Kidney epithelial cell (primary cell): ENCODE data around the gene CDH23. TPM values are rescaled to one million over a fixed set of nuclear protein-coding genes. Genes with fewer than 3 reads are reported as not detected.

Source experiments
- DNase-seq: peaks from one replicate; pipeline ENCODE4 v3.0.0-alpha.2; 2010; ENCODE audit warnings: low read depth
- H3K27me3 ChIP-seq: 2 replicates; pipeline ENCODE4 v1.6.0; 2011; ENCODE audit warnings: low read length; ENCODE audit not compliant: control insufficient read depth, insufficient read depth
- H3K36me3 ChIP-seq: 2 replicates; pipeline ENCODE4 v1.5.1; 2011; ENCODE audit warnings: low read length; ENCODE audit not compliant: control insufficient read depth, insufficient read depth
- H3K4me3 ChIP-seq: 2 replicates; pipeline ENCODE4 v1.5.1; 2011; ENCODE audit warnings: low read depth, mild to moderate bottlenecking, control low read depth, low read length
- CTCF ChIP-seq: IDR thresholded peaks from 2 replicates; pipeline ENCODE4 v1.5.1; 2011; ENCODE audit warnings: mild to moderate bottlenecking, moderate library complexity, low read length, control low read depth, inconsistent platforms; ENCODE audit not compliant: insufficient read depth, poor library complexity, severe bottlenecking
- total RNA-seq: library from RNA; depleted of rRNA; stranded (reverse); fragments of >200 nt; gene quantifications from 2 replicates; pipeline ENCODE4 v1.2.3, GENCODE V29; 2015

CDH23 gene
- total RNA-seq, 1 donor from 2014 or later: 0.04 TPM

- DNase-seq: no peak
- Histone ChIP-seq H3K4me3 (no peak overlapping the region), H3K36me3 (no peaks in the 10 kb centered on the region), H3K27me3 (peaks cover 20% of the 10 kb centered on the region)
- TF ChIP-seq CTCF: no peak
Observed at GRCh38 chr10:71436268-71437125, 39.8 kb downstream of the CDH23 start.

GRCh38 chr10:71437537-71438092 lies 40.9 kb downstream of the CDH23 start:
- DNase-seq: no peak
- H3K4me3 ChIP-seq: no peak overlapping the region

GRCh38 chr10:71438761-71439160 lies 42.0 kb downstream of the CDH23 start:
- Histone ChIP-seq H3K27me3 (peaks cover 12% of the 10 kb centered on the region), H3K4me3 (no peak overlapping the region), H3K36me3 (no peaks in the 10 kb centered on the region)
- TF ChIP-seq CTCF: no peak
- DNase-seq: no peak

More at GRCh38 chr10:71437537-71438092, 40.9 kb downstream of the CDH23 start:
- Histone ChIP-seq H3K36me3 (no peaks in the 10 kb centered on the region), H3K27me3 (peaks cover 14% of the 10 kb centered on the region)
- no peak for TF ChIP-seq CTCF

GRCh38 chr10:71439670-71440425 lies 43.1 kb downstream of the CDH23 start:
- no peak for TF ChIP-seq CTCF
- Histone ChIP-seq H3K36me3 (no peaks in the 10 kb centered on the region), H3K27me3 (peaks cover 14% of the 10 kb centered on the region), H3K4me3 (no peak overlapping the region)
- DNase-seq: no peak

- H3K27me3 ChIP-seq: peaks cover 18% of the 10 kb centered on the region
- no peak for DNase-seq
- no peak for TF ChIP-seq CTCF
- H3K4me3 ChIP-seq: no peak overlapping the region
- no peaks in the 10 kb centered on the region for H3K36me3 ChIP-seq
Observed at GRCh38 chr10:71440506-71441035, 43.9 kb downstream of the CDH23 start.
